ENCODE measurements around the gene ZC3H15. TPM values are rescaled to one million over a fixed set of nuclear protein-coding genes. Genes with fewer than 3 reads are reported as not detected.
A peak's percentile ranks its signal among the peaks of the same experiment; 100 is the strongest.

ZC3H15 gene
- polyA plus RNA-seq, 1 donor (not counting 4 experiments of a cell fraction or from before 2014, with no cell fraction given): 116 TPM

GRCh38 chr2:186486651-186487647 is 889 bp downstream of the ZC3H15 start:
- Histone ChIP-seq H3K9me1 (ENCODE audit: control insufficient read depth, extremely low read depth, insufficient read depth, low read length) (peaks cover 2% of the 10 kb centered on the region), H3K27ac (ENCODE audit: control insufficient read depth, insufficient read depth, low read length) (peak overlapping the region; percentile 97), H3K9ac (ENCODE audit: control insufficient read depth, extremely low read depth, insufficient read depth, low read length) (peak overlapping the region; percentile 98), H3K9me3 (ENCODE audit: control insufficient read depth, low read depth, low read length) (no peaks in the 10 kb centered on the region), H3K4me2 (ENCODE audit: control insufficient read depth, extremely low read depth, insufficient read depth, low read depth, low read length) (peak overlapping the region; percentile 87), H4K20me1 (ENCODE audit: control insufficient read depth, extremely low read depth, insufficient read depth, low read length) (peaks cover 7% of the 10 kb centered on the region), H3K4me3 (ENCODE audit: control insufficient read depth in 2 of 3, extremely low read depth in 1 of 3, insufficient read depth in 2 of 3, low read depth in 1 of 3, low read length in 3 of 3) (peak overlapping the region; percentile 66 to 76 (median 72)), H2AFZ (ENCODE audit: control insufficient read depth, low read length) (peak overlapping the region; percentile 43), H3K79me2 (ENCODE audit: control insufficient read depth, insufficient read depth, low read length) (peaks cover 69% of the 10 kb centered on the region), H3K4me1 (ENCODE audit: control insufficient read depth, extremely low read depth, insufficient read depth, low read length) (peaks cover 22% of the 10 kb centered on the region), H3K27me3 (ENCODE audit: control insufficient read depth, extremely low read depth, insufficient read depth, low read length) (no peaks in the 10 kb centered on the region), H3K36me3 (ENCODE audit: control insufficient read depth in 2 of 2, extremely low read depth in 1 of 2, insufficient read depth in 2 of 2, low read length in 2 of 2) (no peaks in the 10 kb centered on the region)
- dilution Hi-C loops (cut with MboI; ENCODE audit: extremely low pct_ligation_motif_present, low sequenced_read_pairs): no loop called here
- TF ChIP-seq EZH2 (IDR thresholded peaks at IDR 0.05; ENCODE audit: low read length): no peak
- FAIRE-seq: no peak
- DNase-seq (ENCODE audit: low read depth, low spot score): no peak

GRCh38 chr2:186493564-186494085 is 7.6 kb downstream of the ZC3H15 start:
- peaks cover 19% of the 10 kb centered on the region for H4K20me1 ChIP-seq (ENCODE audit: control insufficient read depth, extremely low read depth, insufficient read depth, low read length)
- no peaks in the 10 kb centered on the region for H3K27me3 ChIP-seq (ENCODE audit: control insufficient read depth, extremely low read depth, insufficient read depth, low read length)
- H2AFZ ChIP-seq (ENCODE audit: control insufficient read depth, low read length): no peak overlapping the region
- FAIRE-seq (no peak), DNase-seq (ENCODE audit: low read depth, low spot score) (no peak)
- no peak overlapping the region for H3K4me3 ChIP-seq (ENCODE audit: control insufficient read depth in 2 of 3, extremely low read depth in 1 of 3, insufficient read depth in 2 of 3, low read depth in 1 of 3, low read length in 3 of 3)
- no peaks in the 10 kb centered on the region for H3K9me3 ChIP-seq (ENCODE audit: control insufficient read depth, low read depth, low read length)
- peaks cover 94% of the 10 kb centered on the region for H3K79me2 ChIP-seq (ENCODE audit: control insufficient read depth, insufficient read depth, low read length)
- dilution Hi-C loops (cut with MboI; ENCODE audit: extremely low pct_ligation_motif_present, low sequenced_read_pairs): no loop called here
- no peak for TF ChIP-seq CTCF (optimal IDR thresholded peaks at IDR 0.05 in 1 of 3, IDR thresholded peaks at IDR 0.05 in 1 of 3, conservative IDR thresholded peaks at IDR 0.05 in 1 of 3; ENCODE audit: extremely low read depth in 1 of 3, insufficient read depth in 2 of 3, low read length in 3 of 3)
- no peak for TF ChIP-seq EZH2 (IDR thresholded peaks at IDR 0.05; ENCODE audit: low read length)
- H3K4me1 ChIP-seq (ENCODE audit: control insufficient read depth, extremely low read depth, insufficient read depth, low read length): peaks cover 8% of the 10 kb centered on the region
- H3K9ac ChIP-seq (ENCODE audit: control insufficient read depth, extremely low read depth, insufficient read depth, low read length): no peak overlapping the region
- peaks cover 1% of the 10 kb centered on the region for H3K9me1 ChIP-seq (ENCODE audit: control insufficient read depth, extremely low read depth, insufficient read depth, low read length)
- H3K27ac ChIP-seq (ENCODE audit: control insufficient read depth, insufficient read depth, low read length): no peak overlapping the region
- H3K4me2 ChIP-seq (ENCODE audit: control insufficient read depth, extremely low read depth, insufficient read depth, low read depth, low read length): no peak overlapping the region
- peaks cover 3 to 10% of the 10 kb centered on the region in 2 experiments for H3K36me3 ChIP-seq (ENCODE audit: control insufficient read depth in 2 of 2, extremely low read depth in 1 of 2, insufficient read depth in 2 of 2, low read length in 2 of 2)

All from keratinocyte (primary cell).